ENCODE results near the gene KCNMA1. TPM values are rescaled to one million over a fixed set of nuclear protein-coding genes. Genes with fewer than 3 reads are reported as not detected.

The KCNMA1 gene
- total RNA-seq, 1 donor from 2014 or later = 0.17 TPM

DNA sequence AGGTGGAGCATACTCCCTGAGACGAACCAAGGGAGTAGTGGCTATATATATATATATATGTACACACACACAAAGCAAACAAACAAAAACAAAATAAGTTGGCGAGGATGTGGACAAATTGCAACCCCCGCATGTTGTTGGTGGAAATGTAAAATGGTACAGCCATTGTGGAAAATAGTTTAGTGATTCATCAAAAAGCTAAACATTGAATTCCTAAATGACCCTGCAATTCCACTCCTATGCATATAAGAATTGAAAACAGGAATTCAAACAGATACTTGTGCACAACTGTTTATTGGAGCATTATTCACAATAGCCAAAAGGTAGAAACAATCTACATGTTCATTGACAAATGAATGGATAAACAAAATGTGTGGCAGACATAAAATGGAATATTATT is 407.9 kb downstream of the KCNMA1 start:
- intact Hi-C loops (cut with micrococcal nuclease) = no loop called here

- intact Hi-C loops (cut with micrococcal nuclease) = no loop called here
Observed at GRCh38 chr10:77228559-77228958, 409.0 kb downstream of the KCNMA1 start.

DNA sequence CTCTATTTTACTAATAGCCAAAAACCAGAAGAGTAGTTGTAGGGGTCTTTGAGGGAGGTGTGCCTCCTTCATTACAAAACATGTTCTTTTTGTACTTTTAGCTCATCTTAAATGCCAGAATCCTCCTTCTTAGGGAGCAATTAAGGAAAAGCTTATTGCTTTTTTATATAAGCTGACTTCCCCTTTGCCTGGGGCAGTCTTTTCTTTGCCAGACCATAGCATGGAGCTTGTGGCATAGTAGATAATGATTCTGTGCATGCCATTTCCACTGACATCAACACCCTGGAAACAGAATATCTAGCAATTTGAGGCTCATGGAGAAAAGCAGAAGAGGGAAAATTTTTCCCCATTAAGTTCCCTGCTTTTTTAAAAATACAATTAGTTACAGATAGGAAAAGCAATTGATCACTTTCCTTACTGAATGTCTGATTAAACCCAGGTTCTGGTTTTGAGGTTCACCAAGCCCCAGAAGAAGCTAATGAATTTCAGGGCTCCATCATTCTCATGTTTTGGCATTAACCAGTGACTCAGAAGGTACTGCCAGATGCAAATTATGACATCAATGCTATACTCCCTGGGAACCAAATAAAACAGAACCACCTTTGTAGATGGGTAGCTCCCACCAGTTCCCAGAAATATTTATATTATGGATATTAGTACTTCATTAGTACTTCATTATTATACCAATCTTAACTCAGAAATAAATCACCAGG is 410.6 kb downstream of the KCNMA1 start:
- intact Hi-C loops (cut with micrococcal nuclease) = no loop called here

- intact Hi-C loops (cut with micrococcal nuclease) = no loop called here
Observed at GRCh38 chr10:77226452-77226851, 411.2 kb downstream of the KCNMA1 start.

DNA sequence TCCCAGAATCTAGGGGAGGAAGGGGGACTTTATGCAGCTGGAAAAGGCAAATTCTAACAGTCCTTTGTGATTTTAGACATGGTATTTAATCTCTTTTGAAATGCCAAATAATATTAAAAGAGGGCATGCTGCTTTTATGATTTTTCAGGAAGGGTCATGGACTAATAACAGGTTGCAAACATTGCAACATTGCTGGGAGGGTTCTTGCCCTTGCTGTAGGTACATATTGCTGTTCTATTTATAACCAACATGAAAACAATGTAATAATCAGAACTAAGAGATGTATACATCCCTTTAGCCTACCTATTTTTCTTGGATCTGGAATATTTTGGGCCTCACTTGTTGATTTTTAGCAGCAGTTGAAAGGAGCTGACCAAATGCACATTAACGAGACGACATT is 411.6 kb downstream of the KCNMA1 start:
- intact Hi-C loops (cut with micrococcal nuclease) = no loop called here

DNA sequence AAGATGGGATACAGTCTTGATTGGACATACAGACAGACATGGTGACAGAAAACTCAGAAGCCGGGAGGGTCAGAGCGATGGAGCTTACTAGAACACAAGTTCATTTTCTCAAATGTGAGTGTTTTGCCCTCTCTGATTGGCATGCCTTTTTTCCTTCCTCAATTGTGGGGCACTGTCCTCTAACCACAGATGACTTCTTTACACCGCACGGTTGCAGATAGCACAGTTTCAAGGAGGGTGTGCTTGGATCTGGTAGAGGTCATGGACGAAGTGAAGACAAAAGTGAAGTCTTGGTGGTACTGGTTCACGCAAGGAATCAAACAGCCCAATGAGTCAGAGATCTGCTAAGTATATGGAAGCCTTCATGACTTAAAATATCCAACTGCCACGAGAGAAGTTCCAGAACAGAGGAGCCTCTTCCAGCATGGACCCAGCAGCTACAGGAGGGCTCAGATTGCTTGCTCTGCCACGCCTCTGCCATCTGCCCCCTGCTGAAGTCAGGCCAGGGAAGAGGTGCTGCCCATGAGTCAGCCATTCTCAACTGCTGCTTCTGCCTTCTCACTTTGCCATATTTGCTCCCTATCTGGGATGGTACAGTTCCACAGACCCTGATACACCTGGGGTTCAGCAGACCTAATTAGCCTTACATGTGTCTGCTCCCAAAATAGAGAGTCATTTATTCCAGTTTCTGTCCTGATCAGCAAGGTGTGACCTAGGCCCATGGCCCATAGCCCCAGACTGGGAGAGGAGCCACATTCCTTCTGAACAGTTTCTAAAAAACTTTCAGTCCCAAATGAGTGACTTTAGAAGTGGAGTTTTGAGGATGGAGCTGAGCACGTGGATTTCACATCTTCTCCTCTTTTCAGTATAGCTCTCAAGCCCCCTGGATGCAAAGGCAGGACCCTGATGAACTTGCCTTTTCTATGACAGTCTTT is 413.8 kb downstream of the KCNMA1 start:
- intact Hi-C loops (cut with micrococcal nuclease) = no loop called here

- intact Hi-C loops (cut with micrococcal nuclease) = no loop called here
Observed at GRCh38 chr10:77220150-77220549, 417.5 kb downstream of the KCNMA1 start.

GRCh38 chr10:77219046-77219445 is 418.6 kb downstream of the KCNMA1 start:
- intact Hi-C loops (cut with micrococcal nuclease) = no loop called here

DNA sequence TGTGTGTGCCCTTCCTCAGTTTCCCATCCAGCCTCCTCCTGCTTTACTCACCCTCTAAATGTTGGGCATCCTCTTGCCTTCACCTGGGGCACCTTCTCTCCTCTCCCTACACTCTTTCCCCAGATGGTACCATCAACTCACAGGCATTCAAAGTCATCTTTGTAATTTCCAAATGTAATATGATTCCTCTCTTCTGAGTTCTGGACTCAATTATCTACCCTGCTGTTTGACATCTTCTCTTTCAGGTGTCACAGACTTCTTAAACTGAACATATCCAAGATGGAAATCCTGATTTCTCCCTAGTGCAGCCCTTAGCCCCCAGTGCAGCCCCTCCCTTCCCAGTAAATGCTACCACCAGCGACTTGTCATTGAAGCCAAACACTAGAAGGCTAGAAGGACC is 422.8 kb downstream of the KCNMA1 start:
- intact Hi-C loops (cut with micrococcal nuclease) = no loop called here

GRCh38 chr10:77212632-77213031 is 425.0 kb downstream of the KCNMA1 start:
- intact Hi-C loops (cut with micrococcal nuclease) = no loop called here

GRCh38 chr10:77210645-77211044 is 427.0 kb downstream of the KCNMA1 start:
- intact Hi-C loops (cut with micrococcal nuclease) = no loop called here

DNA sequence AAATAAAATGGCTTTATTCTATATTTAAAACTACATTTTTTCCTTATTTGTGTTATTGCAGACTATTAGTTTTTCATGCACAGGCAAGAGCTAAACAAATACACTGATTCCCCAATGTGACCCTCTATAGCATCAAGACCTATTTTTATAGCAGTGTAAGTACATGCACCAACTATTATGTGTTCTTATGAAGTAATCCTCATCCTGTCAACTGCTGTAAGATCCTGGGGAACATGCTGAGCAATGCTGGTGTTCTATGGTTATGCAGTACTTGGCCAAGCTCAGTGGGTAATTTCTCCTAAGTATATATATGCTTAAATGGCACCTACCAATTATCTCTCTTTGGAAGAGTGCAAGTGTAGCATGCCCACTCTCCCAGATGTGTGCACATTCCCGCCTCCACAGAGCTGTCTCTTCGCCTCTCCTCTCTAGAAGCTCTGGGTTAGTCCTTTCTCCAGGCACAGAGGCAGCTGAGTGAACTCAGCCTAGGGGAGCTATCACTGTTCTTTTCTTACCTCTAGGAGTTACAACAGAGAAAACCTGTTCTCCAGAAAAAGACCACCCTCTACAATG is 428.8 kb downstream of the KCNMA1 start:
- intact Hi-C loops (cut with micrococcal nuclease) = no loop called here

- intact Hi-C loops (cut with micrococcal nuclease) = no loop called here
Observed at GRCh38 chr10:77207828-77208185, 429.8 kb downstream of the KCNMA1 start.

- intact Hi-C loops (cut with micrococcal nuclease) = no loop called here
Observed at GRCh38 chr10:77207182-77207827, 430.3 kb downstream of the KCNMA1 start.

DNA sequence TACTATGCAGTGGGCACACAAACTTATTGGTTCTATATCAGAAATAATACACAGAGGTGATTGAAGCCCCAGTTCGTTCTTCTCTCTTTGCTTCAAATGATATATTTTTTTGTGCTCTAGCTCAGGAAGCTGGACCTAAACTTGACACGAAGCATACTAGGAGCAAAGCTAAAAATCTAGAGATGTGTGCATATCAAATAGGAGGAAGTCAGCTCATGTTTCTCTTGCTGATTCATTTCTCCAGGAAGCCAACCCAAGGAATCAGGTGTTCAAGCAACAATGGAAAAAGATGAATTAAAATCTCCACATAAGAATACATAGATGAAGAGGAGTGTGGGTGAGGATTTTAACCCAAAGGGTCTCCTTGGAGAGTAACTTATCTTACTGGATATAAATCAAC is 432.5 kb downstream of the KCNMA1 start:
- intact Hi-C loops (cut with micrococcal nuclease) = no loop called here

DNA sequence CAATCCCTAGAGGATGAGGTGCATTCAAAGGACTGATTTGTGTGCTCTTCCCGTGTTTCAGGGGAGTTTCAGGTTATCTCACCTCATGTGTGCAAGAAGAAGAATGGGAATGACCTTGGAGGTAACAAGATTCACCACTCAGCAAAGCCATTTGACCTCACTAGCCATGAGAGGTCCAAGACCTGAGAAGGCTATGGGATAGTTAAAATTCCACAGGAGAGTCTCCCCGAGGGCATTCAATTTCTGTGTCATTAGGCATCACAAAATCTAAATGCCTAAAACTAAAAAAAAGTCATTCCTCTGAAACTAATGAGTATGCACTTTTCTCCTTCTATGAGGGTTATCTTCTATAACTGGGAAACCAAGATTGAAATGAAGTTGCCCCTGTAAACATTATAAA is 433.4 kb downstream of the KCNMA1 start:
- intact Hi-C loops (cut with micrococcal nuclease) = no loop called here

DNA sequence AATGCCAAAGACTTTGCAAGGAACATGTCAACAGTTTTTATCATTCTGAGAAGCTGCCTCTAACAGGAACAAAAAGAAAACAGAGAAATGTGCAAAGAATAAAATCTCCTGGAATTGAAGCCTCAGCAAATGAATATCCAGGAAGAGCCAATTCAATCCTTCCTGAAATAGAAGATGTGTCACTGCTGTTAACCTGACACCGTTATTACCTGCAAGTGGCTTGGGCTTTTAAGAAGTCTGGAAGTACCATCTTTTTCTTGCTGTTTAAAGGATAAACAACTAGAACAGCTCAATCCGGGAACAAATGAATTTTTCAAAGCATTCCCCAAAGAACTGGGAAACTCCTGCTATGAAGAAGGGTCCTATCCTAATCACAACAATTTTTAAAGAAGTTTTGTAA is 434.8 kb downstream of the KCNMA1 start:
- intact Hi-C loops (cut with micrococcal nuclease) = no loop called here

- intact Hi-C loops (cut with micrococcal nuclease) = no loop called here
Observed at GRCh38 chr10:77201135-77202106, 436.2 kb downstream of the KCNMA1 start.

DNA sequence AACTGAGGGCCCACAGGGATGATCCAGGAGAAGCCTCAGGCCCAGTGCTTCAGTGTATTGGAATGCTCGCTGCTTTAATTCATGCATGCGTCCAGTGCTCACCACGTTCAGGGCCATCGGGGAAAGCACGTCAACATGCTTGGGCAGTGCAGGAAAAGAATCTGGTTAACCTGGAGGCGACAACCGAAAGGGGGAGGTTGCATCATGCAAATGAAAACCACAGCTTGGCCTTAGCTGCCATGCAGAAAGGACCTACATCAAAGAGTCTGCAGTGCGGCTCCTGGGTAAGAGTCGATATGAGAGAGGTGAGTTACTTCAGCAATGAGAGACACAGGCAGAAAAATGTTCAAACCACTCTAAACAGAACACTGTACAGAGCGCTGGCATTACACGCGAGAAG is 440.1 kb downstream of the KCNMA1 start:
- intact Hi-C loops (cut with micrococcal nuclease) = no loop called here

DNA sequence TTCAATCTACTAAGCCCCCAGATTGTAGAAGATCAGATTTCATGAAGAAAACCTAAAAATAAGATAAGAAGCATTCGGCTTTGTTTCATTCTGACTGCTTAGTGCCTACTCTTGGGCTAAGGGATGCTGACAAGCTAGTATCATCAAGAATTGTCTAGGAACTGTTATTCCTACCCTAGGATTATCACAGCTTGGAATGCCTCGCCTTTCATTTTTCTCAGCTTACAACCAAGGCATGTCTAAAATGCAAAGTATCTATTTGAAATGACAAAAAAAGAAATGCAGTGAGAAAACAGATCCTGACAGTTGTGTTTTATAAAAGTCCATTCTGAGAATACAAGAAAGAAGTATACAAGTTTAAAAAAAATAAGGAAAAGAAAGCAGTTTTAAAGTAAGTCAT is 441.0 kb downstream of the KCNMA1 start:
- intact Hi-C loops (cut with micrococcal nuclease) = no loop called here

GRCh38 chr10:77195101-77195500 is 442.5 kb downstream of the KCNMA1 start:
- intact Hi-C loops (cut with micrococcal nuclease) = no loop called here

Measured in T-helper 1 cell treated with Interleukin-12 subunit alpha and Interleukin-12 subunit beta and Interleukin-4 antibody, amounts not matched to agents 30 ng/mL and 1 ng/mL, for 36 hours (primary cell).